ENCODE data around the gene CCNB3.

GRCh38 chrX:50204364-50204899 is at the start of gene CCNB3:
- TF ChIP-seq GATA3 (IDR thresholded peaks at IDR 0.05; ENCODE audit: low read depth, low read length) (no peak), GATA2 (IDR thresholded peaks at IDR 0.05; ENCODE audit: low read depth, low read length) (no peak)

Data from SH-SY5Y (cell line).